Activated CD8-positive, alpha-beta memory T cell treated with anti-CD3 and anti-CD28 coated beads for 4 hours (primary cell): ENCODE data around the gene TWSG1.

ENCODE experiments used
- DNase-seq, 2 donors: peaks; one replicate each; pipeline ENCODE4 v3.0.0-alpha.2; 2020; ENCODE audit warnings: low read depth in 2 of 2

The TWSG1 gene

GRCh38 chr18:9334329-9334972 lies at the start of gene TWSG1:
TWSG1 (plus strand) TSS chr18:9334773; CDS start chr18:9337230, 2,457 bp downstream.
- DNase-seq: peak; percentile 83 to 90

GRCh38 chr18:9285604-9286003 lies 49.0 kb upstream of the TWSG1 start:
- DNase-seq: no peak

- DNase-seq: no peak
Observed at GRCh38 chr18:9287036-9287435, 47.5 kb upstream of the TWSG1 start.

- no peak for DNase-seq
Observed at GRCh38 chr18:9289698-9290097, 44.9 kb upstream of the TWSG1 start.

- DNase-seq: no peak
Observed at GRCh38 chr18:9290156-9290555, 44.4 kb upstream of the TWSG1 start.

GRCh38 chr18:9292047-9292446 lies 42.5 kb upstream of the TWSG1 start:
- no peak for DNase-seq

- DNase-seq: no peak
Observed at GRCh38 chr18:9293948-9294347, 40.6 kb upstream of the TWSG1 start.

GRCh38 chr18:9296233-9297006 lies 38.2 kb upstream of the TWSG1 start:
- no peak for DNase-seq

- DNase-seq: no peak
Observed at GRCh38 chr18:9297007-9297393, 37.6 kb upstream of the TWSG1 start.

- DNase-seq: no peak
Observed at GRCh38 chr18:9304388-9305070, 30.0 kb upstream of the TWSG1 start.

GRCh38 chr18:9319333-9319732 lies 15.2 kb upstream of the TWSG1 start:
- DNase-seq: no peak

- DNase-seq: no peak
Observed at GRCh38 chr18:9321017-9321452, 13.5 kb upstream of the TWSG1 start.

- DNase-seq: no peak
Observed at GRCh38 chr18:9321736-9322135, 12.8 kb upstream of the TWSG1 start.

GRCh38 chr18:9322744-9323143 lies 11.8 kb upstream of the TWSG1 start:
- no peak for DNase-seq

GRCh38 chr18:9323750-9324445 lies 10.7 kb upstream of the TWSG1 start:
- no peak for DNase-seq

- DNase-seq: no peak
Observed at GRCh38 chr18:9325716-9326115, 8.9 kb upstream of the TWSG1 start.

- no peak for DNase-seq
Observed at GRCh38 chr18:9328776-9329175, 5.8 kb upstream of the TWSG1 start.

- DNase-seq: no peak
Observed at GRCh38 chr18:9329471-9329870, 5.1 kb upstream of the TWSG1 start.

GRCh38 chr18:9330419-9330818 lies 4.2 kb upstream of the TWSG1 start:
- no peak for DNase-seq

GRCh38 chr18:9333441-9334328 lies 888 bp upstream of the TWSG1 start:
- DNase-seq: no peak
